ENCODE results near the gene HRC. TPM values are rescaled to one million over a fixed set of nuclear protein-coding genes. Genes with fewer than 3 reads are reported as not detected.
A peak's percentile ranks its signal among the peaks of the same experiment; 100 is the strongest.

Gene HRC
- total and polyA plus RNA-seq, 7 experiments from 2014 or later = not detected

- Mint-ChIP-seq H3K27ac (peak overlapping the region in 1 of 9 donors; percentile 72), H3K9me3 (peaks cover 0 to 3% (median 0%) of the 10 kb centered on the region in 11 donors), H3K4me1 (peaks cover 0 to 21% (median 9%) of the 10 kb centered on the region in 7 donors), H3K36me3 (peaks cover 14 to 37% (median 21%) of the 10 kb centered on the region in 5 donors), H3K4me3 (no peak overlapping the region), H3K27me3 (no peaks in the 10 kb centered on the region)
- Histone ChIP-seq H3K27me3 (ENCODE audit: control insufficient read depth in 2 of 2, insufficient read depth in 2 of 2, low read length in 2 of 2) (no peaks in the 10 kb centered on the region), H3K9me3 (ENCODE audit: control insufficient read depth in 2 of 3, low read length in 3 of 3) (no peaks in the 10 kb centered on the region), H3K27ac (ENCODE audit: low read depth, low read length) (no peak overlapping the region), H3K36me3 (ENCODE audit: control insufficient read depth in 2 of 3, insufficient read depth in 3 of 3, low read length in 3 of 3) (peaks cover 25 to 98% (median 41%) of the 10 kb centered on the region in 3 experiments), H3K4me1 (ENCODE audit: control insufficient read depth in 2 of 2, insufficient read depth in 2 of 2, low read length in 2 of 2) (peaks cover 0 to 4% of the 10 kb centered on the region in 2 donors), H3K4me3 (ENCODE audit: low read length) (no peak overlapping the region)
- CTCF ChIA-PET = no interaction called here
- intact Hi-C loops (cut with micrococcal nuclease) = no loop called here
- ATAC-seq = no peak
- POLR2A ChIA-PET = no interaction called here
- no peak for DNase-seq
Observed at GRCh38 chr19:49102303-49102702, 52.9 kb downstream of the HRC start.

Other genes with a start within 250 kb of the HRC start
- gene DHDH, start 221.7 kb downstream of the HRC start, total RNA-seq = 1 to 10 TPM; 1.1 to 1.7 (median 1.3) TPM
- gene DHDH, start 221.7 kb downstream of the HRC start, polyA plus RNA-seq = 1 to 10 TPM; 1.0 to 2.7 TPM
- gene BAX, start 200.5 kb downstream of the HRC start, total RNA-seq = 100 to 1,000 TPM in 3 of 5 experiments, 10 to 100 TPM in 2; 78.7 to 355 (median 122) TPM
- 10 to 100 TPM; 49.1 to 66.3 TPM for gene BAX, start 200.5 kb downstream of the HRC start, polyA plus RNA-seq
- 1,000 to 10,000 TPM in 4 of 5 experiments, 100 to 1,000 TPM in 1; 888 to 1,929 (median 1,286) TPM for gene FTL, start 190.1 kb downstream of the HRC start, total RNA-seq
- gene FTL, start 190.1 kb downstream of the HRC start, polyA plus RNA-seq = 1,000 to 10,000 TPM; 3,820 to 4,967 TPM
- gene GYS1, start 162.1 kb downstream of the HRC start, total RNA-seq = 10 to 100 TPM; 27.3 to 82.3 (median 50.7) TPM
- 10 to 100 TPM; 22.6 to 40.3 TPM for gene GYS1, start 162.1 kb downstream of the HRC start, polyA plus RNA-seq
- 10 to 100 TPM; 23.4 to 94.0 (median 24.1) TPM for gene RUVBL2, start 161.5 kb downstream of the HRC start, total RNA-seq
- gene RUVBL2, start 161.5 kb downstream of the HRC start, polyA plus RNA-seq = 10 to 100 TPM; 58.7 to 72.9 TPM
- gene LHB, start 138.3 kb downstream of the HRC start, total RNA-seq = not detected
- gene LHB, start 138.3 kb downstream of the HRC start, polyA plus RNA-seq = not detected
- gene CGB3, start 131.1 kb downstream of the HRC start, total RNA-seq = not detected
- gene CGB3, start 131.1 kb downstream of the HRC start, polyA plus RNA-seq = not detected
- not detected for gene CGB2, start 123.5 kb downstream of the HRC start, total RNA-seq
- not detected for gene CGB2, start 123.5 kb downstream of the HRC start, polyA plus RNA-seq
- not detected for gene CGB1, start 118.5 kb downstream of the HRC start, total RNA-seq
- gene CGB1, start 118.5 kb downstream of the HRC start, polyA plus RNA-seq = not detected
- not detected for gene CGB5, start 111.5 kb downstream of the HRC start, total RNA-seq
- gene CGB5, start 111.5 kb downstream of the HRC start, polyA plus RNA-seq = not detected
- gene CGB8, start 106.3 kb downstream of the HRC start, total RNA-seq = not detected
- gene CGB8, start 106.3 kb downstream of the HRC start, polyA plus RNA-seq = not detected
- not detected for gene CGB7, start 97.6 kb downstream of the HRC start, total RNA-seq
- gene CGB7, start 97.6 kb downstream of the HRC start, polyA plus RNA-seq = not detected
- gene NTF4, start 90.6 kb downstream of the HRC start, total RNA-seq = not detected
- not detected for gene NTF4, start 90.6 kb downstream of the HRC start, polyA plus RNA-seq
- gene KCNA7, start 82.7 kb downstream of the HRC start, total RNA-seq = not detected
- gene KCNA7, start 82.7 kb downstream of the HRC start, polyA plus RNA-seq = not detected
- 100 to 1,000 TPM; 243 to 837 (median 449) TPM for gene SNRNP70, start 69.9 kb downstream of the HRC start, total RNA-seq
- 10 to 100 TPM; 48.0 to 63.1 TPM for gene SNRNP70, start 69.9 kb downstream of the HRC start, polyA plus RNA-seq
- 10 to 100 TPM in 4 of 5 experiments, 1 to 10 TPM in 1; 3.7 to 21.7 (median 10.8) TPM for gene LIN7B, start 41.0 kb downstream of the HRC start, total RNA-seq
- gene LIN7B, start 41.0 kb downstream of the HRC start, polyA plus RNA-seq = 1 to 10 TPM; 4.0 to 5.7 TPM
- 1 to 10 TPM; 1.3 to 2.8 (median 2.2) TPM for gene C19orf73, start 36.3 kb downstream of the HRC start, total RNA-seq
- gene C19orf73, start 36.3 kb downstream of the HRC start, polyA plus RNA-seq = 1 to 10 TPM; 4.3 to 4.8 TPM
- gene PPFIA3, start 35.9 kb downstream of the HRC start, total RNA-seq = 1 to 10 TPM; 2.2 to 4.9 (median 3.3) TPM
- gene PPFIA3, start 35.9 kb downstream of the HRC start, polyA plus RNA-seq = under 1 TPM; 0.15 to 0.54 TPM
- 1 to 10 TPM in 1 of 5 experiments, under 1 TPM in 3, not detected in 1; 0.72 to 3.2 (median 0.85) TPM for gene TRPM4, start 2.4 kb upstream of the HRC start, total RNA-seq
- under 1 TPM in 1 of 2 donors, not detected in 1; 0.13 TPM for gene TRPM4, start 2.4 kb upstream of the HRC start, polyA plus RNA-seq
- gene SLC6A16, start 169.8 kb upstream of the HRC start, total RNA-seq = 1 to 10 TPM; 3.6 to 6.1 (median 5.3) TPM
- gene SLC6A16, start 169.8 kb upstream of the HRC start, polyA plus RNA-seq = 1 to 10 TPM; 1.6 to 3.3 TPM
- gene CD37, start 180.0 kb upstream of the HRC start, total RNA-seq = 100 to 1,000 TPM; 269 to 416 (median 345) TPM
- gene CD37, start 180.0 kb upstream of the HRC start, polyA plus RNA-seq = 100 to 1,000 TPM; 192 to 226 TPM
- gene TEAD2, start 207.0 kb upstream of the HRC start, total RNA-seq = under 1 TPM in 1 of 5 experiments, not detected in 4; 0.29 TPM
- not detected for gene TEAD2, start 207.0 kb upstream of the HRC start, polyA plus RNA-seq
- not detected for gene DKKL1, start 208.5 kb upstream of the HRC start, total RNA-seq
- not detected for gene DKKL1, start 208.5 kb upstream of the HRC start, polyA plus RNA-seq
- gene KASH5, start 232.9 kb upstream of the HRC start, total RNA-seq = under 1 TPM in 3 of 5 experiments, not detected in 2; 0.27 to 0.97 (median 0.42) TPM
- not detected for gene KASH5, start 232.9 kb upstream of the HRC start, polyA plus RNA-seq

All from naive thymus-derived CD4-positive, alpha-beta T cell (primary cell).